ENCODE measurements around the gene TF.
"Not testable (repeated sequence)": the region's sequence is repeated elsewhere in the genome, so short reads cannot be mapped to it uniquely, and the experiment has no call there.

TF gene

GRCh38 chr3:133765256-133765655 lies 19.1 kb downstream of the TF start:
- no peak for DNase-seq (ENCODE audit: low spot score)

GRCh38 chr3:133767607-133768006 lies 21.4 kb downstream of the TF start:
- DNase-seq (ENCODE audit: low spot score), result no peak

- DNase-seq (ENCODE audit: low spot score), result no peak
Measured at GRCh38 chr3:133769536-133769935, 23.3 kb downstream of the TF start.

- DNase-seq (ENCODE audit: low spot score), result no peak
Measured at GRCh38 chr3:133773732-133774131, 27.5 kb downstream of the TF start.

- no peak for DNase-seq (ENCODE audit: low spot score)
Measured at GRCh38 chr3:133775309-133775708, 29.1 kb downstream of the TF start.

GRCh38 chr3:133775835-133776234 lies 29.6 kb downstream of the TF start:
- no peak for DNase-seq (ENCODE audit: low spot score)

- no peak for DNase-seq (ENCODE audit: low spot score)
Measured at GRCh38 chr3:133776794-133777438, 30.7 kb downstream of the TF start.

- no peak for DNase-seq (ENCODE audit: low spot score)
Measured at GRCh38 chr3:133777807-133778568, 31.8 kb downstream of the TF start.

GRCh38 chr3:133779626-133780203 lies 33.5 kb downstream of the TF start:
- no peak for DNase-seq (ENCODE audit: low spot score)

- DNase-seq (ENCODE audit: low spot score), result not testable (repeated sequence)
Measured at GRCh38 chr3:133780756-133781155, 34.6 kb downstream of the TF start.

- no peak for DNase-seq (ENCODE audit: low spot score)
Measured at GRCh38 chr3:133781570-133781969, 35.4 kb downstream of the TF start.

GRCh38 chr3:133782454-133782853 lies 36.3 kb downstream of the TF start:
- no peak for DNase-seq (ENCODE audit: low spot score)

- DNase-seq (ENCODE audit: low spot score), result no peak
Measured at GRCh38 chr3:133783762-133784161, 37.6 kb downstream of the TF start.

- DNase-seq (ENCODE audit: low spot score), result no peak
Measured at GRCh38 chr3:133788024-133788423, 41.8 kb downstream of the TF start.

GRCh38 chr3:133792171-133792763 lies 46.1 kb downstream of the TF start:
- peak; percentile 18 for DNase-seq (ENCODE audit: low spot score)

- no peak for DNase-seq (ENCODE audit: low spot score)
Measured at GRCh38 chr3:133797396-133798105, 51.4 kb downstream of the TF start.

- DNase-seq (ENCODE audit: low spot score), result peak; percentile 36
Measured at GRCh38 chr3:133799794-133800585, 53.8 kb downstream of the TF start.

GRCh38 chr3:133803469-133803868 lies 57.3 kb downstream of the TF start:
- no peak for DNase-seq (ENCODE audit: low spot score)

- no peak for DNase-seq (ENCODE audit: low spot score)
Measured at GRCh38 chr3:133804896-133805295, 58.7 kb downstream of the TF start.

GRCh38 chr3:133805384-133805701 lies 59.1 kb downstream of the TF start:
- no peak for DNase-seq (ENCODE audit: low spot score)

- DNase-seq (ENCODE audit: low spot score), result peak; percentile 97
Measured at GRCh38 chr3:133805702-133806475, 59.7 kb downstream of the TF start, which contains the start of gene SRPRB. TSS of gene SRPRB (plus strand) at chr3:133805815. CDS start at chr3:133805849, 34 bp downstream.
